Measurements from ENCODE around the gene PKP4. TPM values are rescaled to one million over a fixed set of nuclear protein-coding genes. Genes with fewer than 3 reads are reported as not detected.

The PKP4 gene
- total RNA-seq, 6 donors from 2014 or later = 37.5 to 160 (median 60.8) TPM

DNA sequence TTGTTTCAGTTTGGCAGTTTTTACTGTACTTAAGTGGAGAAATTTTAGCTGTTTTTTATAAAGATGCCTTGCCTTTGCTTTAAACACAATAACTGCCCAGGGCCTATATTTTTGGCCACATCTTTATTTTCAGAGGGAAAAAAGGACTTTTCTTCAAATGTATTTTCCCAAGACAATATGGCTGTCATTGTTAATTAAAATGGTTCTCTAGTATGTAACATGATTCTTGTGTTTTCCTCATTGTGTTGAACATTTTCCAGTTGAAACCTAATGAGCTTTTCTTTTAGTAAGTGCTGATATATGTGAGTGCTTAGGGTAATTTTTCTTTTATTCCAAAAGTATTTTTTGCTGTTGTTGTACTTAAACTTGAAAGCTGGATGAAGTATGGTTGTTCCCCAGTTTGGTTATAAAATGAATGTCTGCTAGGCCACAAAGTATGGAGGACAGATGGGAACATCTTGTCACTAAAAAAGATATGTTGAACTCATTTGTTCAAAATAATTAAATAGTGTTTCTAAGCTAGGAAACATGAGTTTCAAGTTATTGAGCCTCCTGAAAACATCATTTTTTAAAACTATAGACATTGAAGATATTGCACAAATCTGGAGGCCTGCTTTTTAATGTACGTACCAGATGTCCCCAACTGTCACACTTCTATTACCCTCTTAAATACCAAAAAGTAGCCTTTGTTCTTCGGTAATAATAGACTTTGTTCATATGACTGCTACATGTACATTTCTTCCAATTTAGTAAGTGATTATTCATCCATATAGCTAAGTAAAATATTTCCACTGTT is 190.9 kb downstream of the PKP4 start:
- 88 to 93% methylated on average over 2 of the region's 2 CpGs for WGBS, 2 donors
- Histone ChIP-seq H3K4me3 (no peak overlapping the region), H3K27me3 (no peaks in the 10 kb centered on the region), H3K4me1 (no peaks in the 10 kb centered on the region), H3K36me3 (peaks cover 0 to 30% (median under 1%) of the 10 kb centered on the region in 4 donors), H3K27ac (no peak overlapping the region), H3K9me3 (no peaks in the 10 kb centered on the region)
- ATAC-seq (ENCODE audit: low FRiP score in 2 of 2) = no peak
- TF ChIP-seq CTCF (IDR thresholded peaks at IDR 0.05) = no peak
- TF ChIP-seq EP300 (IDR thresholded peaks at IDR 0.05) = no peak
- TF ChIP-seq POLR2AphosphoS5 (IDR thresholded peaks at IDR 0.05) = no peak
- no peak for TF ChIP-seq POLR2A (IDR thresholded peaks at IDR 0.05)
- DNase-seq = no peak

GRCh38 chr2:158649846-158650245 is 193.1 kb downstream of the PKP4 start:
- DNase-seq (no peak), ATAC-seq (ENCODE audit: low FRiP score in 2 of 2) (no peak)
- no peaks in the 10 kb centered on the region for H3K4me1 ChIP-seq
- H3K27ac ChIP-seq = no peak overlapping the region
- no peak for TF ChIP-seq EP300 (IDR thresholded peaks at IDR 0.05)
- WGBS, 2 donors = 34 to 78% methylated on average over 2 of the region's 2 CpGs
- no peak overlapping the region for H3K4me3 ChIP-seq
- peaks cover 0 to 17% (median 0%) of the 10 kb centered on the region in 4 donors for H3K36me3 ChIP-seq
- no peaks in the 10 kb centered on the region for H3K9me3 ChIP-seq
- no peaks in the 10 kb centered on the region for H3K27me3 ChIP-seq

GRCh38 chr2:158650646-158651357 is 194.1 kb downstream of the PKP4 start:
- TF ChIP-seq POLR2A (IDR thresholded peaks at IDR 0.05) (no peak), EP300 (IDR thresholded peaks at IDR 0.05) (no peak), POLR2AphosphoS5 (IDR thresholded peaks at IDR 0.05) (no peak), CTCF (IDR thresholded peaks at IDR 0.05) (no peak)
- WGBS, 2 donors = 84 to 88% methylated on average over 6 of the region's 6 CpGs
- ATAC-seq (ENCODE audit: low FRiP score in 2 of 2) (peak in 1 of 2 donors; percentile 41), DNase-seq (no peak)
- peaks cover 0 to 11% (median 0%) of the 10 kb centered on the region in 4 donors for H3K36me3 ChIP-seq
- H3K4me1 ChIP-seq = no peaks in the 10 kb centered on the region
- no peaks in the 10 kb centered on the region for H3K27me3 ChIP-seq
- no peak overlapping the region for H3K4me3 ChIP-seq
- H3K27ac ChIP-seq = no peak overlapping the region
- H3K9me3 ChIP-seq = no peaks in the 10 kb centered on the region

GRCh38 chr2:158651358-158652057 is 194.8 kb downstream of the PKP4 start:
- no peaks in the 10 kb centered on the region for H3K27me3 ChIP-seq
- H3K9me3 ChIP-seq = no peaks in the 10 kb centered on the region
- 91 to 95% methylated on average over 6 of the region's 6 CpGs for WGBS, 2 donors
- H3K4me1 ChIP-seq = no peaks in the 10 kb centered on the region
- TF ChIP-seq POLR2A (IDR thresholded peaks at IDR 0.05) = no peak
- TF ChIP-seq POLR2AphosphoS5 (IDR thresholded peaks at IDR 0.05) = no peak
- H3K4me3 ChIP-seq = no peak overlapping the region
- DNase-seq (no peak), ATAC-seq (ENCODE audit: low FRiP score in 2 of 2) (no peak)
- H3K27ac ChIP-seq = no peak overlapping the region
- H3K36me3 ChIP-seq = peaks cover 0 to 11% (median 0%) of the 10 kb centered on the region in 4 donors

DNA sequence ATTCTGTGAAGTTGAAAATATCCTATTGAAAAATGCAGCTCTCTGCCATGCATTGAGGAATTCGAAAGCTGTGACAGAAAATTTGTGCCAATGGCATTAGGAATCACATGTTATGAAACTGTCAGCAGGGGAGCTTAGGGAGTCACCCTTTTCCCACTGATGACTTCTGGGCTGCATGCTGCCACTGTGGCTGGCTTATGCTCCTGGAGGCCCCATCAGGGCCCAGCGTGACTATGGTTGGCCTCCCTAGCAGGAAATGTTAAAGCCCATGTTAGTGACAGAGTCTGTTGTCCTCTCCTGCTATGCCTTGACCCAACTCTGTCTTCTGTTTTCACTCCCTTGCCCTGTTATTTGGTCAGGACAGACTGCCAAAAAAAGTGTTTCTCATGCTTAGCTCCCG is 198.9 kb downstream of the PKP4 start:
- TF ChIP-seq CTCF (IDR thresholded peaks at IDR 0.05) = no peak
- no peak for TF ChIP-seq EP300 (IDR thresholded peaks at IDR 0.05)
- no peak for TF ChIP-seq POLR2A (IDR thresholded peaks at IDR 0.05)
- TF ChIP-seq POLR2AphosphoS5 (IDR thresholded peaks at IDR 0.05) = no peak
- Histone ChIP-seq H3K4me1 (no peaks in the 10 kb centered on the region), H3K36me3 (peaks cover 0 to 7% (median 3%) of the 10 kb centered on the region in 4 donors), H3K27ac (no peak overlapping the region), H3K4me3 (no peak overlapping the region), H3K27me3 (no peaks in the 10 kb centered on the region), H3K9me3 (no peaks in the 10 kb centered on the region)
- DNase-seq = no peak
- ATAC-seq (ENCODE audit: low FRiP score in 2 of 2) = no peak
- WGBS, 2 donors = 63 to 89% methylated on average over 3 of the region's 3 CpGs
